Endothelial cell of umbilical vein (primary cell): ENCODE data around the gene FAM117B. TPM values are rescaled to one million over a fixed set of nuclear protein-coding genes. Genes with fewer than 3 reads are reported as not detected.

Source experiments
- BruUV-seq: library from RNA; stranded (reverse); fragments of 400-500 nt; replicated peaks from 2 replicates; lab custom pipeline; 2021; lab: Mats Ljungman, UMichigan
- CTCF ChIA-PET: fragments of 300-600, 350-600 bp; sonication (Branson Sonifier 250); formaldehyde crosslinking; loops from one replicate; lab custom pipeline; 2021; ENCODE audit warnings: antibody characterized with exemption, inconsistent platforms; lab: Charles Lee
- POLR2A ChIA-PET: fragments of 300-600, 350-600 bp; sonication (Branson Sonifier 250); formaldehyde crosslinking; loops from one replicate; lab custom pipeline; 2021; ENCODE audit warnings: antibody characterized with exemption, inconsistent platforms; lab: Charles Lee
- DNase-seq: peaks from one replicate; pipeline ENCODE4 v3.0.0-alpha.2; 2011; ENCODE audit warnings: low read depth, low spot score
- FAIRE-seq: peaks from 2 replicates; lab custom pipeline; 2011; peaks lifted over from hg19 to GRCh38; lab: Jason Lieb, UNC
- H2AFZ ChIP-seq: 2 replicates; pipeline ENCODE4 v1.6.0; 2012; ENCODE audit warnings: low read depth, low read length, control low read depth, inconsistent platforms
- H3K27ac ChIP-seq: 2 replicates; pipeline ENCODE4 v1.5.1; 2011; ENCODE audit warnings: low read depth, mild to moderate bottlenecking, control low read depth, low read length, moderate library complexity; ENCODE audit not compliant: insufficient read depth
- H3K27me3 ChIP-seq, 2 experiments: 2 replicates each; pipeline versions ENCODE4 v1.6.0 to v1.6.1; 2011; ENCODE audit warnings: low read length in 2 of 2, mixed read lengths in 1 of 2; ENCODE audit not compliant: control insufficient read depth in 2 of 2, insufficient read depth in 2 of 2
- H3K36me3 ChIP-seq, 2 experiments: 2 replicates in 1 of 2; 3 replicates in 1 of 2; pipeline ENCODE4 v1.5.1; 2011; ENCODE audit warnings: low read length in 2 of 2, mild to moderate bottlenecking in 1 of 2, moderate library complexity in 1 of 2; ENCODE audit not compliant: control insufficient read depth in 2 of 2, insufficient read depth in 2 of 2; ENCODE audit errors: extremely low read depth in 1 of 2
- H3K4me1 ChIP-seq: 3 replicates; pipeline ENCODE4 v1.5.1; 2011; ENCODE audit warnings: mild to moderate bottlenecking, low read length; ENCODE audit not compliant: control insufficient read depth, insufficient read depth; ENCODE audit errors: extremely low read depth
- H3K4me2 ChIP-seq: 2 replicates; pipeline ENCODE4 v1.6.1; 2011; ENCODE audit warnings: low read length, control low read depth, mixed read lengths; ENCODE audit not compliant: insufficient read depth
- H3K4me3 ChIP-seq, 3 experiments: fragments of 200-600 bp in 1 of 3; sonication (generic), shearing (Covaris generic) in 1 of 3; replicated peaks in 1 of 3; 2 replicates each; pipeline ENCODE4 v1.5.1; 2011 to 2016; ENCODE audit warnings: control low read depth in 3 of 3, low read length in 3 of 3, mild to moderate bottlenecking in 2 of 3, inconsistent platforms in 1 of 3, low read depth in 1 of 3, moderate library complexity in 1 of 3; ENCODE audit not compliant: insufficient read depth in 1 of 3
- H3K79me2 ChIP-seq: 2 replicates; pipeline ENCODE4 v1.6.0; 2012; ENCODE audit warnings: low read length, inconsistent platforms; ENCODE audit not compliant: control insufficient read depth, insufficient read depth
- H3K9ac ChIP-seq: replicated peaks from 2 replicates; pipeline ENCODE3; 2011; ENCODE audit warnings: low read length, control low read depth; ENCODE audit not compliant: insufficient read depth; ENCODE audit errors: extremely low read depth
- H3K9me1 ChIP-seq: replicated peaks from 3 replicates; pipeline ENCODE4 v1.6.0; 2011; ENCODE audit warnings: mild to moderate bottlenecking, low read length; ENCODE audit not compliant: control insufficient read depth, insufficient read depth; ENCODE audit errors: extremely low read depth
- H3K9me3 ChIP-seq: replicated peaks from 2 replicates; pipeline ENCODE4 v1.5.1; 2012; ENCODE audit warnings: low read length, inconsistent platforms; ENCODE audit not compliant: control insufficient read depth, insufficient read depth
- H4K20me1 ChIP-seq: replicated peaks from 2 replicates; pipeline ENCODE3; 2011; ENCODE audit warnings: mild to moderate bottlenecking, low read length; ENCODE audit not compliant: control insufficient read depth, insufficient read depth; ENCODE audit errors: extremely low read depth
- CTCF ChIP-seq, 2 donors: IDR thresholded peaks; 1 replicate in 1 of 2; 2 replicates in 1 of 2; pipeline ENCODE4 v1.5.1; 2011; ENCODE audit warnings: low read length in 2 of 2, mild to moderate bottlenecking in 2 of 2, moderate library complexity in 2 of 2, control low read depth in 1 of 2, inconsistent platforms in 1 of 2, low read depth in 1 of 2; ENCODE audit not compliant: insufficient read depth in 1 of 2; ENCODE audit errors: extremely low read depth in 1 of 2
- EZH2 ChIP-seq: IDR thresholded peaks from 2 replicates; pipeline ENCODE4 v1.6.1; 2012; ENCODE audit warnings: borderline replicate concordance, low read depth, mild to moderate bottlenecking, moderate library complexity, low read length, inconsistent platforms; ENCODE audit not compliant: severe bottlenecking
- FOS ChIP-seq: IDR thresholded peaks from 2 replicates; pipeline ENCODE4 v1.6.1; 2011; ENCODE audit warnings: mild to moderate bottlenecking, low read length, moderate library complexity, borderline replicate concordance; ENCODE audit not compliant: insufficient read depth
- GATA2 ChIP-seq: IDR thresholded peaks from 2 replicates; pipeline ENCODE4 v1.7.0; 2011; ENCODE audit warnings: low read depth, mild to moderate bottlenecking, moderate library complexity, mixed read lengths, low read length; ENCODE audit not compliant: insufficient read length, insufficient read depth
- JUN ChIP-seq: IDR thresholded peaks from 2 replicates; pipeline ENCODE4 v1.6.1; 2011; ENCODE audit warnings: borderline replicate concordance, low read depth; ENCODE audit not compliant: insufficient read length, insufficient read depth
- MAX ChIP-seq: IDR thresholded peaks from 2 replicates; pipeline ENCODE4 v1.6.1; 2011; ENCODE audit not compliant: insufficient read depth, insufficient read length
- MYC ChIP-seq: IDR thresholded peaks from one replicate; pipeline ENCODE4 v1.6.1; 2011; ENCODE audit warnings: mild to moderate bottlenecking, low read depth, low read length
- POLR2A ChIP-seq: IDR thresholded peaks from 2 replicates; pipeline ENCODE4 v1.6.1; 2012; ENCODE audit warnings: low read depth, mild to moderate bottlenecking, control low read depth, low read length
- POLR2AphosphoS5 ChIP-seq: IDR thresholded peaks from 2 replicates; pipeline ENCODE4 v1.6.1; 2012; ENCODE audit warnings: low read depth, mild to moderate bottlenecking, control low read depth, low read length, moderate library complexity; ENCODE audit not compliant: insufficient read depth
- dilution Hi-C: fragments of 300-500 bp; cut with MboI; formaldehyde crosslinking; loops from one replicate; pipeline ENCODE4 v1.15.0; 2019; ENCODE audit warnings: low sequenced_read_pairs; ENCODE audit not compliant: extremely low pct_ligation_motif_present
- intact Hi-C: fragments of 100-400 bp; cut with micrococcal nuclease; formaldehyde crosslinking; loops from one replicate; pipeline ENCODE4 v1.10.0; 2022
- polyA plus RNA-seq, 4 experiments: library from polyadenylated mRNA; depleted of rRNA in 3 of 4; stranded (reverse) in 3 of 4; unstranded in 1 of 4; fragments of >200 nt; gene quantifications; 2 replicates each; pipeline versions ENCODE4 v1.2.1 to v1.2.3, GENCODE V29; 2011 to 2012; ENCODE audit warnings: missing spikeins in 1 of 4
- total RNA-seq: library from RNA; stranded (reverse); gene quantifications from 2 replicates; pipeline ENCODE4 v1.2.3, GENCODE V29; 2021

Gene FAM117B
- total and polyA plus RNA-seq, 2 donors (not counting 3 experiments of a cell fraction or from before 2014, with no cell fraction given) = 1.3 to 7.0 TPM

- FAIRE-seq (no peak), DNase-seq (no peak)
- CTCF ChIA-PET = no interaction called here
- H3K4me3 ChIP-seq = no peak overlapping the region
- POLR2A ChIA-PET = no interaction called here
- no TSS peak for BruUV-seq
- intact Hi-C loops = no loop called here
- H3K4me1 ChIP-seq = no peaks in the 10 kb centered on the region
- H3K9ac ChIP-seq = no peak overlapping the region
- H3K9me1 ChIP-seq = no peaks in the 10 kb centered on the region
- dilution Hi-C loops = no loop called here
- H2AFZ ChIP-seq = no peak overlapping the region
- H3K27ac ChIP-seq = no peak overlapping the region
- no peaks in the 10 kb centered on the region for H3K79me2 ChIP-seq
- H3K9me3 ChIP-seq = no peaks in the 10 kb centered on the region
- TF ChIP-seq POLR2A (no peak), MYC (no peak), FOS (no peak), MAX (no peak), POLR2AphosphoS5 (no peak), CTCF (IDR thresholded peaks at IDR 0.05; ENCODE audit: extremely low read depth in 1 of 2, insufficient read depth in 1 of 2, low read depth in 1 of 2, low read length in 2 of 2) (no peak), EZH2 (no peak), GATA2 (no peak), JUN (no peak)
- H3K36me3 ChIP-seq = no peaks in the 10 kb centered on the region
- no peak overlapping the region for H3K4me2 ChIP-seq
- H3K27me3 ChIP-seq = no peaks in the 10 kb centered on the region
- no peaks in the 10 kb centered on the region for H4K20me1 ChIP-seq
Measured at GRCh38 chr2:202756598-202756997, 121.8 kb downstream of the FAM117B start.
